ENCODE measurements around the gene DENND11.

DNA sequence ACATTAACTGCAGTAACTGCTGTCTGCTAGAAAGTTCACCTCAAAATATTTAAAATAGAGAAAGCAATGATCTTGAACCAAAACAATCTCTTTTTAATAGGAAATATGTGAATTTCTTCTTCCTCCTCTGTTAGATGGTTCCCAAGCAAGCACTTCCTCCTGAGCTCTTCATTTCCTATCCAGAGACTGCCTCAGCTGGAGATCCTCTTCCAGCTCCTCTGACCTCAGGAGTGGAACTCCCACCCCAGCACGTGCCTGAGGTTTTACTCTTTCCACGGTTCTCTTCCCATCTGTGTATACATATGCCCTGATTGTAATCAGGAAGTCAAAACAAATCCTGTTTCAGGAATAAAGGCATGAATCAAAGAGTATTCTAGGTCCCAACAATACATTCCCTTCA lies 5.6 kb downstream of the DENND11 start:
- TF ChIP-seq CTCF (IDR thresholded peaks at IDR 0.05) (no peak), ZFX (IDR thresholded peaks at IDR 0.05; ENCODE audit: borderline replicate concordance) (no peak)
